ENCODE data around the gene IGFBP2. TPM values are rescaled to one million over a fixed set of nuclear protein-coding genes. Genes with fewer than 3 reads are reported as not detected.
A peak's percentile ranks its signal among the peaks of the same experiment; 100 is the strongest.

IGFBP2 gene
- total RNA-seq, 1 experiment from 2014 or later = 363 TPM

- no peak overlapping the region for H2BK120ac ChIP-seq (ENCODE audit: low read depth, low read length, poor library complexity, severe bottlenecking)
- H4K8ac ChIP-seq (replicated peaks; ENCODE audit: insufficient read length, low read depth, low read length) = no peak overlapping the region
- Mint-ChIP-seq H3K36me3 (ENCODE audit: insufficient read depth in 1 of 3, low read depth in 3 of 3) (no peaks in the 10 kb centered on the region), H3K4me1 (peaks cover 50 to 73% of the 10 kb centered on the region in 2 experiments), H3K27ac (peak overlapping the region in 1 of 3 experiments; percentile 90; a peak in 3 of 7 replicates), H3K9me3 (no peaks in the 10 kb centered on the region; a peak in 2 of 5 replicates), H3K4me3 (peak overlapping the region; percentile 65 to 89), H3K27me3 (ENCODE audit: low read depth) (peaks cover 85% of the 10 kb centered on the region)
- H2BK20ac ChIP-seq (ENCODE audit: low read depth, low read length, poor library complexity, severe bottlenecking) = no peak overlapping the region
- H3K9ac ChIP-seq (ENCODE audit: extremely low read depth, insufficient read length, low read length) = no peak overlapping the region
- H3K23me2 ChIP-seq (ENCODE audit: insufficient read length, low read depth, low read length, poor library complexity, severe bottlenecking) = peaks cover 34% of the 10 kb centered on the region
- no peaks in the 10 kb centered on the region for H3K79me1 ChIP-seq (ENCODE audit: insufficient read depth, low read depth, low read length, poor library complexity, severe bottlenecking)
- H3T11ph ChIP-seq (ENCODE audit: low read length) = no peak overlapping the region
- H4K91ac ChIP-seq (ENCODE audit: insufficient read length, low read depth, low read length) = no peak overlapping the region
- H2AK5ac ChIP-seq (ENCODE audit: insufficient read length, low read length) = no peak overlapping the region
- DNase-seq = peak; percentile 86
- no peak overlapping the region for H2BK15ac ChIP-seq (ENCODE audit: low read depth, low read length)
- H3K4me1 ChIP-seq (ENCODE audit: insufficient read depth, low read length) = peaks cover 5% of the 10 kb centered on the region; the same call in 1 of the 2 replicates
- TF ChIP-seq CTCF (conservative IDR thresholded peaks at IDR 0.05) = no peak
- no peaks in the 10 kb centered on the region for H3K9me3 ChIP-seq (ENCODE audit: control insufficient read depth, low read depth, low read length)
- no peaks in the 10 kb centered on the region for H4K20me1 ChIP-seq (ENCODE audit: control insufficient read depth, insufficient read depth, insufficient read length)
- H4K5ac ChIP-seq (ENCODE audit: insufficient read length, low read depth, low read length) = no peak overlapping the region
- peak overlapping the region; percentile 55 for H3K4me2 ChIP-seq (ENCODE audit: insufficient read depth, insufficient read length, low read length)
- no peaks in the 10 kb centered on the region for H3K79me2 ChIP-seq (ENCODE audit: insufficient read depth, low read length)
- H2BK5ac ChIP-seq (ENCODE audit: insufficient read length, low read length) = no peak overlapping the region
- no peak overlapping the region for H3K18ac ChIP-seq (ENCODE audit: insufficient read length, low read depth, low read length)
- no CpG with 5 or more reads among the region's 28 CpGs for WGBS (ENCODE audit: extremely low coverage, insufficient read length, low lambda C conversion rate)
- no peak overlapping the region for H2AFZ ChIP-seq (ENCODE audit: low read length)
- H3K27me3 ChIP-seq (ENCODE audit: insufficient read depth, low read length) = peaks cover 3% of the 10 kb centered on the region; the same call in 1 of the 2 replicates
- no peak overlapping the region for H3K4ac ChIP-seq (ENCODE audit: low read depth, low read length)
- H3K23ac ChIP-seq (ENCODE audit: insufficient read length, low read depth, low read length) = no peak overlapping the region
- no peak overlapping the region for H2BK12ac ChIP-seq (ENCODE audit: insufficient read length, low read depth, low read length)
- no peak overlapping the region for H3K14ac ChIP-seq (ENCODE audit: insufficient read depth, low read length)
- H3K27ac ChIP-seq (ENCODE audit: insufficient read length, low read depth, low read length) = no peak overlapping the region
- H3K56ac ChIP-seq (ENCODE audit: insufficient read length, low read depth, low read length) = no peak overlapping the region
These were observed 59.6 kb downstream of the IGFBP2 start for GRCh38 chr2:216692636-216693413.
